CD14-positive monocyte (primary cell): ENCODE data around the gene JUP. TPM values are rescaled to one million over a fixed set of nuclear protein-coding genes. Genes with fewer than 3 reads are reported as not detected.

Experiments
- DNase-seq, 3 donors: peaks; one replicate each; pipeline ENCODE4 v3.0.0-alpha.2; 2011 to 2022
- H2AFZ ChIP-seq: 2 replicates; pipeline ENCODE4 v1.6.0; 2012; ENCODE audit warnings: mild to moderate bottlenecking, low read depth, low read length, inconsistent platforms; ENCODE audit not compliant: insufficient read depth, poor library complexity, severe bottlenecking
- H3K27ac ChIP-seq, 2 donors: 1 replicate in 1 of 2; 2 replicates in 1 of 2; pipeline ENCODE4 v1.5.1; 2012 to 2013; ENCODE audit warnings: low read length in 2 of 2, control low read depth in 1 of 2, inconsistent platforms in 1 of 2, low read depth in 1 of 2, mild to moderate bottlenecking in 1 of 2
- H3K27me3 ChIP-seq, 2 donors: one replicate each; pipeline versions ENCODE4 v1.6.0 to v1.6.1; 2011 to 2013; ENCODE audit warnings: low read length in 2 of 2; ENCODE audit not compliant: control insufficient read depth in 2 of 2, insufficient read depth in 2 of 2
- H3K36me3 ChIP-seq, 2 donors: replicated peaks in 1 of 2; 1 replicate in 1 of 2; 2 replicates in 1 of 2; pipeline versions ENCODE4 v1.5.1 to v1.6.1; 2012 to 2013; ENCODE audit warnings: low read length in 2 of 2, control low read depth in 1 of 2, inconsistent platforms in 1 of 2, mild to moderate bottlenecking in 1 of 2; ENCODE audit not compliant: insufficient read depth in 2 of 2, control insufficient read depth in 1 of 2
- H3K4me1 ChIP-seq, 2 donors: 1 replicate in 1 of 2; 2 replicates in 1 of 2; pipeline versions ENCODE4 v1.5.1 to v1.6.1; 2012 to 2013; ENCODE audit warnings: low read length in 2 of 2, control low read depth in 1 of 2, inconsistent platforms in 1 of 2, mild to moderate bottlenecking in 1 of 2, moderate library complexity in 1 of 2; ENCODE audit not compliant: insufficient read depth in 2 of 2, control insufficient read depth in 1 of 2
- H3K4me2 ChIP-seq: replicated peaks from 2 replicates; pipeline ENCODE3; 2012; ENCODE audit warnings: low read length, moderate library complexity, mild to moderate bottlenecking; ENCODE audit not compliant: poor library complexity, severe bottlenecking; ENCODE audit errors: extremely low read depth
- H3K4me3 ChIP-seq, 3 experiments: fragments of 200-600 bp in 1 of 3; sonication (generic) in 1 of 3; replicated peaks in 1 of 3; 1 replicate in 2 of 3; 2 replicates in 1 of 3; pipeline ENCODE4 v1.5.1; 2011 to 2013; ENCODE audit warnings: low read length in 3 of 3, mild to moderate bottlenecking in 3 of 3, control low read depth in 2 of 3, low read depth in 2 of 3, inconsistent platforms in 1 of 3, moderate library complexity in 1 of 3
- H3K79me2 ChIP-seq: 2 replicates; pipeline ENCODE4 v1.6.0; 2012; ENCODE audit warnings: mild to moderate bottlenecking, control low read depth, inconsistent platforms, low read length, moderate library complexity; ENCODE audit not compliant: insufficient read depth
- H3K9ac ChIP-seq: 2 replicates; pipeline ENCODE4 v1.6.0; 2017; ENCODE audit warnings: low read length, mild to moderate bottlenecking; ENCODE audit not compliant: insufficient read depth, poor library complexity, severe bottlenecking
- H3K9me3 ChIP-seq, 2 donors: replicated peaks in 1 of 2; 1 replicate in 1 of 2; 2 replicates in 1 of 2; pipeline versions ENCODE4 v1.5.1 to v1.6.1; 2012 to 2013; ENCODE audit warnings: low read length in 2 of 2, control low read depth in 1 of 2; ENCODE audit not compliant: control insufficient read depth in 1 of 2, insufficient read depth in 1 of 2
- H4K20me1 ChIP-seq: 2 replicates; pipeline ENCODE4 v1.6.0; 2012; ENCODE audit warnings: mild to moderate bottlenecking, low read length, control low read depth, moderate library complexity; ENCODE audit not compliant: insufficient read depth
- H3K27ac Mint-ChIP-seq, 7 donors: one replicate each; pipeline ENCODE4 v1.8.0; 2020; ENCODE audit warnings: mild to moderate bottlenecking in 7 of 7, mixed read lengths in 7 of 7, moderate library complexity in 6 of 7, inconsistent platforms in 2 of 7
- H3K27me3 Mint-ChIP-seq, 3 donors: one replicate each; pipeline ENCODE4 v1.8.0; 2021 to 2022; ENCODE audit warnings: low read depth in 3 of 3, mild to moderate bottlenecking in 3 of 3, mixed read lengths in 3 of 3, moderate library complexity in 3 of 3, inconsistent platforms in 1 of 3
- H3K36me3 Mint-ChIP-seq, 2 donors: one replicate each; pipeline ENCODE4 v1.8.0; 2020; ENCODE audit warnings: mixed read lengths in 2 of 2, inconsistent platforms in 1 of 2, mild to moderate bottlenecking in 1 of 2
- H3K4me1 Mint-ChIP-seq: one replicate; pipeline ENCODE4 v1.8.0; 2020; ENCODE audit warnings: mild to moderate bottlenecking, mixed read lengths
- H3K4me3 Mint-ChIP-seq, 2 donors: one replicate each; pipeline ENCODE4 v1.8.0; 2020; ENCODE audit warnings: mild to moderate bottlenecking in 2 of 2, mixed read lengths in 2 of 2, moderate library complexity in 1 of 2
- H3K9me3 Mint-ChIP-seq, 7 donors: one replicate each; pipeline ENCODE4 v1.8.0; 2020 to 2022; ENCODE audit warnings: mixed read lengths in 7 of 7, mild to moderate bottlenecking in 6 of 7, moderate library complexity in 6 of 7, inconsistent platforms in 2 of 7
- WGBS: methylation state at CpG from one replicate; pipeline ENCODE4 v1.1.5; 2013; ENCODE audit warnings: missing lambda C conversion rate; ENCODE audit not compliant: insufficient coverage; 5-methylcytosine and 5-hydroxymethylcytosine counted together
- intact Hi-C, 2 donors: fragments of 100-400 bp; cut with micrococcal nuclease; formaldehyde crosslinking; loops; one replicate each; pipeline versions ENCODE4 v1.15.0 to v1.15.1; 2023
- polyA plus RNA-seq, 3 donors: library from polyadenylated mRNA; depleted of rRNA in 1 of 3; unstranded in 2 of 3; stranded (reverse) in 1 of 3; fragments of 300-500 nt in 2 of 3; fragments of >200 nt in 1 of 3; fragmentation: Illumina TruSeq in 2 of 3; gene quantifications; 1 replicate in 2 of 3; 2 replicates in 1 of 3; pipeline ENCODE4 v1.2.3, GENCODE V29; 2012 to 2021
- TF ChIP-seq, protein P1 (sequence below): fragments of 200-600 bp; IDR thresholded peaks from one replicate; pipeline ENCODE4 v1.8.0; 2022; ENCODE audit warnings: antibody characterized with exemption, mild to moderate bottlenecking

JUP gene
- polyA plus RNA-seq, 3 donors = 14.0 to 22.1 (median 15.4) TPM

DNA sequence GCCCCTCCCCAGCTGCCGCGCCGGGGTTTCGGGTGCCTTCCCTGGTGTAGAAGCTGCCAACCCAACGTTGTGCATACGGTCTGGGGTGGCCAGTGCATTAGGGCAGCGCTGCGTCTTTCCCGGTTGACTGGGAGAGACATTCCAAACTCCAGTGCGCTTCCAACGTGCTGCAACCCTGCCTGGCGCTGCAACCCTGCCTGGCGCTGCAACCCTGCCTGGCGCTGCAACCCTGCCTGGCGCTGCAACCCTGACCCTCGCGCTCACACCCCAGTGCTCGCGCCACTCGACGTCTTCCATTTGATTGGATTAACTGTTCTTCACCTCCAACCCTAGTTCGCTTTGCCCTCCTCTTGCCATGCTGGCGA, 51.6 kb downstream of the JUP start:
- peak overlapping the region in 1 of 2 donors; percentile 77 for H3K4me3 Mint-ChIP-seq
- Histone ChIP-seq H3K36me3 (no peaks in the 10 kb centered on the region), H3K4me1 (peaks cover 6 to 8% of the 10 kb centered on the region in 2 donors), H3K27me3 (peaks cover 27 to 64% of the 10 kb centered on the region in 2 donors), H2AFZ (no peak overlapping the region), H3K4me3 (no peak overlapping the region), H4K20me1 (no peaks in the 10 kb centered on the region), H3K4me2 (peak overlapping the region; percentile 27), H3K27ac (no peak overlapping the region), H3K9ac (no peak overlapping the region), H3K9me3 (no peaks in the 10 kb centered on the region), H3K79me2 (no peaks in the 10 kb centered on the region)
- TF ChIP-seq, protein P1, sequence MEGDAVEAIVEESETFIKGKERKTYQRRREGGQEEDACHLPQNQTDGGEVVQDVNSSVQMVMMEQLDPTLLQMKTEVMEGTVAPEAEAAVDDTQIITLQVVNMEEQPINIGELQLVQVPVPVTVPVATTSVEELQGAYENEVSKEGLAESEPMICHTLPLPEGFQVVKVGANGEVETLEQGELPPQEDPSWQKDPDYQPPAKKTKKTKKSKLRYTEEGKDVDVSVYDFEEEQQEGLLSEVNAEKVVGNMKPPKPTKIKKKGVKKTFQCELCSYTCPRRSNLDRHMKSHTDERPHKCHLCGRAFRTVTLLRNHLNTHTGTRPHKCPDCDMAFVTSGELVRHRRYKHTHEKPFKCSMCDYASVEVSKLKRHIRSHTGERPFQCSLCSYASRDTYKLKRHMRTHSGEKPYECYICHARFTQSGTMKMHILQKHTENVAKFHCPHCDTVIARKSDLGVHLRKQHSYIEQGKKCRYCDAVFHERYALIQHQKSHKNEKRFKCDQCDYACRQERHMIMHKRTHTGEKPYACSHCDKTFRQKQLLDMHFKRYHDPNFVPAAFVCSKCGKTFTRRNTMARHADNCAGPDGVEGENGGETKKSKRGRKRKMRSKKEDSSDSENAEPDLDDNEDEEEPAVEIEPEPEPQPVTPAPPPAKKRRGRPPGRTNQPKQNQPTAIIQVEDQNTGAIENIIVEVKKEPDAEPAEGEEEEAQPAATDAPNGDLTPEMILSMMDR = no peak
- 6% methylated on average over 23 of the region's 23 CpGs for WGBS
- intact Hi-C loops = no loop called here
- no peak for DNase-seq
- H3K27ac Mint-ChIP-seq = no peak overlapping the region
- peaks cover 0 to 5% of the 10 kb centered on the region in 2 donors for H3K36me3 Mint-ChIP-seq
- peaks cover 61 to 79% (median 74%) of the 10 kb centered on the region in 3 donors for H3K27me3 Mint-ChIP-seq
- H3K4me1 Mint-ChIP-seq = peaks cover 9% of the 10 kb centered on the region
- peaks cover 0 to 12% (median 2%) of the 10 kb centered on the region in 7 donors for H3K9me3 Mint-ChIP-seq

GRCh38 chr17:41734139-41734948, 52.2 kb downstream of the JUP start, which contains the start of gene HAP1:
Gene HAP1, minus strand, starts transcription at chr17:41734643. Its CDS starts 9 bp downstream, at chr17:41734634.
- Histone ChIP-seq H3K4me1 (peaks cover 6 to 8% of the 10 kb centered on the region in 2 donors), H3K9me3 (no peaks in the 10 kb centered on the region), H4K20me1 (no peaks in the 10 kb centered on the region), H3K4me2 (peak within 1 kb of the TSS; percentile 27), H3K9ac (no peak within 1 kb of the TSS), H3K36me3 (no peaks in the 10 kb centered on the region), H3K4me3 (peak within 1 kb of the TSS in 1 of 3 experiments; percentile 11), H3K79me2 (no peaks in the 10 kb centered on the region), H2AFZ (no peak within 1 kb of the TSS), H3K27ac (no peak within 1 kb of the TSS), H3K27me3 (peaks cover 27 to 64% of the 10 kb centered on the region in 2 donors)
- peaks cover 9% of the 10 kb centered on the region for H3K4me1 Mint-ChIP-seq
- TF ChIP-seq, protein P1 = no peak
- intact Hi-C loops = no loop called here
- peaks cover 0 to 5% of the 10 kb centered on the region in 2 donors for H3K36me3 Mint-ChIP-seq
- peak within 1 kb of the TSS in 1 of 2 donors; percentile 89 for H3K4me3 Mint-ChIP-seq
- WGBS = 2% methylated on average over 77 of the region's 77 CpGs
- peaks cover 63 to 83% (median 75%) of the 10 kb centered on the region in 3 donors for H3K27me3 Mint-ChIP-seq
- DNase-seq = no peak
- peaks cover 0 to 12% (median 2%) of the 10 kb centered on the region in 7 donors for H3K9me3 Mint-ChIP-seq
- no peak within 1 kb of the TSS for H3K27ac Mint-ChIP-seq
